Central memory CD4-positive, alpha-beta T cell (primary cell): ENCODE measurements around the gene DCC.

Experiments used
- DNase-seq: peaks from one replicate; pipeline ENCODE4 v3.0.0; 2022

DCC gene

DNA sequence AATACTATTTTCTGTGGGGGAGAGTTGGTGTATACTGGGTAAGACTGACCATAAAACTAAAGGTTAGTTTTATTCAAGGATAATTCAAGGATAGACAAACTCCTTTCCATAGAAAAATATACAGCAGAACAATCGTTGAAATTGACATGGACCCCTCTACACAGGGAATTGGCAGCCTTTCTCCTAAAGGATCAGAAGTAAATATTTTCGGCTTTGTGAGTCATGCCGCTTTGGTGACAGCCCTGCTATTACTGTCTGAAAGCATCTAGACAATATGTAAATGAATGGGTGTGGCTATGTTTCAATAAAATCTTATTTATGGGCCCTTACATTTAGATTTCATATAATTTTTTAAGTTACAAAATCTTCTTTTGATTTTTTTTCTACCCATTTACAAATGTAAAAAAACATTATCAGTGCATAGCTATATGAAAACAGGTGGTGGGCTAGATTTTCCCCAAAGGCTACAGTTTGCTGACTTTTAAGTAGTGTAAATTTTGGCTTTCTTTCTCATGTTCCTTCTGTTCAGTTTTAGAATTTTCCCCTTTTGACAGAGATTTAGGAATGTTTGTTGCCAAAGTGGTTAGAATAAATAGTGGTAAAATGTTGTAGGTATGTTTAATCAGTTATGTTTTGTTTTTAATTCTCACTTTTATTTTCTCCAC, 270.6 kb downstream of the DCC start:
- DNase-seq, result no peak

DNA sequence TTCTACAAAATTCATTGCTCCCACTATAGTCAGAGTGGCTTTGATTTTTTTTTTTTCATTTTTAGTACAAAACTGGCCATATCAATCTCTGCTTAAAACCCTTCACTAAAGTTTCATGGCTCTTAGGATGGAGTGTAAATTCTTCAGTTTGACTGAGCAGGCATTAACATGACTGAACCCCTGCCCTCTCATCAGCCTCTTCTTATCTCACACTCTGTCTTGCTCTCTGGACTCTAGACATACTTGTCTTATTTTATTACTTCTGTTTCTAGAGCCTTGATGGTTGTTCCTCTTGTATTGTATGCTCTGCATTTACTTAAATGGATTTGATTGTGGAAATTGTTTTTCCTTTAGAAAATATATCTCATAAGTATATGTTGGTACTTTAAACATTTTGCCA, 272.4 kb downstream of the DCC start:
- no peak for DNase-seq

DNA sequence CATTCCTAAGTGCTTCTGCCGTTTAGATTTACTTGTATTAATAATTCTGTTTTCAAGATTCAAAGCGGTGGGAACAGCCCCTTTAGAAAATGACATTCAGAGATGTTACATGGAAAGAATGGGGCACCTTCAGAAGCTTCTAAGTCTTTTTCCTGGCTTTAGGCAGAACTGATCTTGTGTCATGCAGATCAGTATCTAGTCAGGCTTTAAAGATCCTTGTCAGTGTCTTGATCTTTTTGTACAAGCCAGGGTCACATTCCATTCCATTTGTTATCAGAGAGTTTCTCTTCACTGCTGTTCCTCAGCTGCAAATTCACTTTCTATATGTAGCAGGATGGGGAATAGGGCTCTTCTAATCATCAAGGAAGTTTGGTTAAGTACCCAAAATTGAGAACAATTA, 275.3 kb downstream of the DCC start:
- no peak for DNase-seq

DNA sequence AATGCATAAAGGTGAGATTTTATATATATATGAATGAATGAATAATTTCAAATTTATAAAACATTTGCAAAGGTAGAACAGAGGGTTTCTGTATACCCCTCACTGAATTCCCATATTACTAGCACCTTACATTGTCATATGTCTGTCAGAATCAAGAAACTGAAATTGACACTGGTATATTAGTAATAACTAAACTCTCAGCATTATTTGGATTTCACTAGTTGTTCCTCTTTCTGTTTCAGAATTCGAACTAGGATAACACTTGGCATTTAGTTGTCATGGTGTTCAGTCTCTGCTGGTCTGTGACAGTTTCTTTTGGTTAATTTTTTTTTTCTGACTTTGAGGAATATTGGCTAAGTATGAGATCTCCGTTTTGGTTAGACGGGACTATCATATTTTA, 275.9 kb downstream of the DCC start:
- DNase-seq, result no peak

DNA sequence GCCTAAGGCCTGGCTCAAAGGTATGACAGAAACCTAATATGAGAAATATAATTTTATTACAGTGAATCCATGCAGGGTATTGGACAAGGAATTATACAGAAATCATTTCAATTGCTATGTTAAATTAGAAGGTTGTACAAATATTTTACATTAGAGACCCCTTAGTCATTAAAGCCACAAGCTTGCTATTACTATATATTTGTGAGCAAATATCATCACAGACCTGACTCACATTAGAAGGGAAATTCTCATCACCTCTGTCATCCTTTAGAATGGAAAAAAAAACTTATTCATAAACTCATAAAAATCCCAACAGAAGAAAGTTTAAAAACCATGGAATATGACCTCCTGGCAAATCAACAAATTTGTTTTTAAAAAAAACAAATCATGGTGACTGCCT, 277.9 kb downstream of the DCC start:
- DNase-seq, result no peak

DNA sequence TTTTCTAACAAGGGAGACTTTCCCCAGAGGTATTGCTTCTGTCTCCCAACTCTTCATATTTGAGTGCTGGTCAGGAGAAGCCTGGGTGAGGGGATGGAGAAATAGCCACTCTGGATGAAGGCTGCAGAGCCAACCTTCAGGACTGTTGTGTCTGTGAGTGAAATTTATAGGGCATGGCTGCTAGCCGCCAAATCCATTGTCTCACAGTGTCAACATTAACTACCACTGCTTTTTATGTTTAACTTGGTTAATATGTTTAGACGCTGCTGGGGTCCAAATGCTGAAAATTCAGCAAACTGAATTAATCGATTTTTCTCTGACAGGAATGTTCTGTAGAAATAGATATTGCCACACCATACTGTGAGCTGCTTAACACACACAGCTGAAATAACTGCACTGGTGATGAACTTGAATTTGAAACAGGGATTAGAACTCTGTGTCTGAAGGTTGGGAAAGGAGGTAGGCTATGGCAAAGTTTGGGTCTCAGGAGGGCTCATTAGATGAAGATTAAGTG, 281.0 kb downstream of the DCC start:
- no peak for DNase-seq

DNA sequence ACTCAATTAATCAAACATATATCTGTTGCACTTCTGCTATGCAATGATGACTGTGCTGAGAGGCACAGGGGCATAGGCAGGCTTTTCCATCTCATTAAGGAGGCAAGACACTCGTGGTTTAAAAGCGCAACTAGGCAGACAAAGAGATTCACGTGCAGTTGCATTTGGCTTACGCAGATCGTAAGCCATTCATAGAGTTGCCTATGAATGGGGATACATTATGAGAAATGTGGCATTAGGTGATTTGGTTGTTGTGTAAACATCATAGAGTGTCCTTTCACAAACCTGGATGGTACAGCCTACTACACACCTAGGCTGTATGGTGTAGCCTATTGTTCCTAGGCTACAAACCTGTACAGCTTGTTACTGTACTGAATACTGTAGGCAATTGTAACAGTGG, 284.7 kb downstream of the DCC start:
- DNase-seq, result no peak

DNA sequence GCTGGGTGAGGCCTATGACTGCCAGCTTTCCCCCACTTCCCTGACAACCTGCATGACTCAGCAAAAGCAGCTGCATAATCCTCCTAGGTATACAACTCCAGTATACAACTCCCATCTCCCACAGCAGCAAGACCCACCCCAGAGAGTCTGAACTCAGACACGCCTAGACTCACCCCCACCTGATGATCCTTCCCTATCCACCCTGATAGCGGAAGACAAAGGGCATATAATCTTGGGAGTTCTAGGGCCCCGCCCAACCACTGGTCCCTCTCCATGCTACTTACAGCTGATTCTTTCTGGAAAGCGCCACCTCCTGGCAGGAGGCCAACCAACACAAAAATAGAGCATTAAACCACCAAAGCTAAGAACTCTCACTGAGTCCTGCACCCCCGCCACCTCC, 296.5 kb downstream of the DCC start:
- DNase-seq, result no peak

DNA sequence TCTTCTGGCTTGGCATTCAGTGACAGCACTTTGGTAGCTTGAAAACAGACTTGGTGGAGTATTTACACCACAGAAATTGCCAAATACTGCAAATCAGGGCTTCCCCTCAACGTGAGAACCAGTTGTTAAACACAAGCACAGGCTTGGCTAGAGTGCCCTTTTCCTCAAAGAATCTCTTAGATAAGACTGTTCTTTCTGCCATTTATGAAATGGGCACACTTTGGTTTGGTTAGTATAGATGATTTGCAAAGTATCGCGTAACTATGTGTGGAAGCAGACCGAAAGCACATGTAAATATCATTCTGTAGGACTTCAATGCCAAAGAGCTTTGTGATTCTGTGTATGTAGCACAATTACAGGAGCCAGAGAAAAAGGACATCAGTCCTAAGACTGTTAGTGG, 308.2 kb downstream of the DCC start:
- no peak for DNase-seq

DNA sequence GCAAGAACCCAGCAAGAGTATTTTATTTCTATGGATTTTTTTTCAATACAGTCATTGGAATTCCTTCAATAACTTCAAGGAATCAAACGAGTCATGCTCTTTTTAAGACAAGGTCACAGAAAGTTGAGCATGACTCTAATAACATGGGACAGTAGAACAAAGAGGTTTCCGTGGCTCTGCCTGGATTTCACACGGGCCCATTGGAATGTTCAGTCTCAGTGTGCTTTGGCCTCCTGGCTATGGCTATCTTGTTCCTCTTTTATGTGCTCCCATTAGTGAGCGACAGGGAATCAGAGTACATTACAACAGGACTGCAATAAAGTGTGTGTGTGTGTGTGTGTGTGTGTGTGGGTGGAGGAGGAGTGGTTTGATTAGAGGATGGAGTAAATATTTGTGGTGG, 312.4 kb downstream of the DCC start:
- no peak for DNase-seq

DNA sequence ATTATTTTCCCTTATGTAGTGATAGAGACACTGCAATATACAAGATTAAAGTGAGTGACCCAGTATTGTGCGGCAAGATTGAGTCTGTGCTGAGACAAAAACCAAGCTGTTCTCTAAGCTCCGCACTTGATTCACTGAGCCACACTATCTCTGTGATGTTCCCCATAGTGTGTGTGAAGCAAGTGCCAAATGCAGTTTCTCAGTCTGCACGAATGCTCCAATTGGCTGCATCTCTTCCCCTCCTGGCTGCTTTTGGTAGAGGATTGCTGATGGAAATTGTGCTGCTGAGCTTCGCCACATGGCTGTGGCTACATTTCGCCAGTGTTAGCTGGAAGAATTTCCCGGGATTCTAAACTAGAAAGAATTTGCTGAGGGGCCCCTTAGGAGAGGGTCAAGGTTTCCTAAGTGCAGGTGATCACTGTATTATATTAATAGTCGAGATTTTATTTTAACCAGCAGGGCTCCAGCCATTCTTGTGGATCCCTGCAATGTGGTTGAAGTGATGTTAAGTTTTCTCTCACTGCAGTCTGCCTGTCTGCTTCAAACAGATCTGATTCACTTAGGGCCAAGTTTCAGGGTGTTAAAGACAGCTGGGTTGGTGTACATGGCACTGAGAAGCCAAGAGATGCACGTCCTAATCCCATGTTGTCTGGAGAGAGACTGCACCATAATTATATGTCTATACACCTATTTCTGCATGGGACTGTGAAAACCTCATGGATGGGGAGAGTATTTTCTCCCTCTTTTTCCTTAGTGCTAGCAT, 317.2 kb downstream of the DCC start:
- no peak for DNase-seq

DNA sequence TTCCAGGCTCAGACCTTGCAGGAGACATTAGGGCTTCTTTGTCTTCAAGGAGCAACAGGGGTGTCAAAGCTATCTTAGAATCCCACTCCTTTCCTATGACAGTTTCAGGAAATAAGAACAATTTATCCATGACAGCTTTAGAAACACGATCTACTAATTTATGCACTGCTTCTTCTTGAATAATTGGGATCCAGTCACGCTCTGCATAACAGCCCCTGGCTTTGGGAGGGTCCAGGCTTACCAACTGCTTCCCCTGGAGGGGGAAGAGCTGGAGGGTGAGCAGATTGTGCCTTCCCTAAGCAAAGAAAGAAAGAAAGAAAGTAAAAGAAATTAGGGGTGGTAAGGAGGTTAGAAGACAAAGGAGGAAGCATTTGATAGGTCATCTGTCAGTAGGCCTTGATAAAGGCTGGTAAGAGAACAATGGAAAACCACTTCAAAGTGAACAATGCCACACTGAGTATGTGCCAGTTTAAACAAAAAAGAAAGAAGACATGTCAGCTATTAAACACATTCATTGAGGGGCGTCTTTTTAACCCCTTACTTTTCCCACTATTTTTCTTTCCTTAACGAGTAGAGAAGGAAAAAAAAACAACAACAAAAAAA, 327.6 kb downstream of the DCC start:
- no peak for DNase-seq

DNA sequence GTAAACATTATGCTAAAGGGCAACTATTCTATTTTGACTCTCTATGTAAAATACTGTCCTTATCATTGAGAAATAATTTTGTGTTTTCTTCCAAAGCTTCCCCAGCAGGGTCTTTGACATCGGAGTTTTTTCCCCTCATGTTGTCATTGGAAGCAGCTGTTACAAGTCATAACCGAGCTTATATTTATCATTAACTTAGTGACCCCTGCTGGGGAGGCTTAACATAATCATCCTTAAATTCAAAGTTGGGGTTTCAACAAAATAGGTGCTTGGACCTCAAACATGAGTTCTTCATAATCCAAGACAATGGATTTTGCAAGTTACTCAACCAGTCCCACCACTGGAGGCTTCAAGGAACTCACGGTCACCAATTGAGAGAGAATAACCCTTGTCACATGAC, 330.9 kb downstream of the DCC start:
- DNase-seq, result no peak

DNA sequence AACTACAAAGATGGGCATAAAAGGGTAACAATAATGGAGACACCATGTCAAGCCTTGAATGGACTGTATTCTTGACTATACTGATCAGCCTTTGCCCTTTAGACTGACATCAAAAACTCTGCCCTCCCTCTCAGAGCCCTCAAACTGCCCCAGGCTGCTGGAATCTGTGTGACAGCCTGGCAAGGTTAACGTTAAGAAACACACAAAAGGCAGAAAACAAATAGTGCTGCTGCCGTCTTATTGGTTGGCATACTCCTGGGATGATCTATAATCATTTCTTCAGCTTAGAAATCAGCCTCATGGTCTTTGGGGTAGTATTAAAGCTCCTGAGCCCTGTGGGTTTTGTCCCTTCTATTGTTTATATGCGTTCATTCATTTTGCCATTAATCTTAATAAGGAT, 338.0 kb downstream of the DCC start:
- DNase-seq, result no peak

DNA sequence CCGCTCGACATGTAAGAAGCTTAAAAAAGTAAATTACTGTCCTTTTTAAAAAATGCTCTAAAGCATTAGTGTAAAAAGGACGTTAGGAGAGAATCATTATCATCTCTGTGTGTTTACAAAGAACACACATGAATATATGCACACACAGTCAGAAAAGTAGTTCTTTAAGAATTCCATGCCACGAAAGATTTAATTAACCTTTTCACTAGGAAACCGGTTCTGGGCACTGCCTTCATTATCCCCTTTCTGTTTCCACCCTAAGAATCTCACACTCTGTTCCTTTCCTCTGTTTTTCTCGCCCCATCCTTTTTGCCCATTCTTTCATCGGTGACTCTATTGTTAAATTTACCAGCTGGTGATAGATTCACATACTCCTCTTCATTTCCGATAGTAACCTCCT, 338.6 kb downstream of the DCC start:
- DNase-seq, result no peak

DNA sequence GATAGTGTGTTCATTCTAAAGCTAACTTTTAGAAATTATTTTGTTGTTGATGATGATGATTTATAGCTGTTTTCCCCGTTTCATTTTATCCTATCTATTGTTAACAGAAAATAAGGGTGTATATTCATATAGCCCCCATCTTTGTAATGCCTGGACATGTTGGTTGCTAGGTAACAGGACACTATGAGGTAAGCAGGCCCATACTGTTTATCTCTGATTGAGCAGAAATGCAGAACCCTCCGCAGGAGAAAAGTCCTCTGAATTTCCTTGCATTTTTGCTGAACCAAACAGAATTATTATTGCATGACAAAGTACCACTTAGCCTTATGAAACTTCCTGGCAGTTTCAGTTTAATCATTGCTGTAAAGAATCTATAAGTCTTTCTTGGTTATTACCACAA, 339.4 kb downstream of the DCC start:
- DNase-seq, result no peak

DNA sequence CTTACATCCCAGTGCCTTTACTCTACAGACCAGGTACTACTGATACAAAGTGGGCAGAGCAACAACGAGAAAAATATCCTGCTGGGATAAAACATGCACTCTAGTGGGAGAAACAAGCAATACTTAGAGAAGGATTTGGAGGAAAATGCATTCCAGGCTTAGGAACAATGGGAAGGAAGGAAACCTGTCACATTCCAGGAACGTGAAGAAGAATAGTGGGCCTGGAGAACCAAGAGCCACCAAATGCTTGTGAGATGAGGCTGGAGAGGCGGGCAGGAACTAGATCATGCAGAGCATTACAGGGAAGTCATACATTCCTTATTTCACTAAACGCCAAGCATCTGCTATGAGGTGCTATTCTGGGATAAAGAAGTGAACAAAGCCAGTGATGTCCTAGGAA, 342.3 kb downstream of the DCC start:
- no peak for DNase-seq

DNA sequence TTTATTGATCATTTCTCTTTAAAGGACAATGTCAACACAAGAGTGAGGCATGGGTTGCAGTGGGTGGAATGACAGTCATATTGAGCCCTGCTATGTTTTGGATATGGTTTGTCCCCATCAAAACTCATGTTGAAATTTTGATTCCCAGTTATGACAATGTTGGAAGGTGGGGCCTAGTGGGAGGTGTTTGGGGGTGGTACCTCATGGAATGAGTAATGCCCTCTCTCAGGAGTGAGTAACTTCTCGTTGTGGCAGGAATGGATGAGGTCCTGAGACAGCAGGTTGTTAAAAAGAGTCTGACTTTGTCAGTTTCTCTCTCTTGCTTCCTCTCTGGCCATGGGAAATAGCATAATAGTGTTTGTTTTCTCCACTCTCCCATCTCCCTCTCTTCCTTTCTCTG, 345.3 kb downstream of the DCC start:
- DNase-seq, result no peak

DNA sequence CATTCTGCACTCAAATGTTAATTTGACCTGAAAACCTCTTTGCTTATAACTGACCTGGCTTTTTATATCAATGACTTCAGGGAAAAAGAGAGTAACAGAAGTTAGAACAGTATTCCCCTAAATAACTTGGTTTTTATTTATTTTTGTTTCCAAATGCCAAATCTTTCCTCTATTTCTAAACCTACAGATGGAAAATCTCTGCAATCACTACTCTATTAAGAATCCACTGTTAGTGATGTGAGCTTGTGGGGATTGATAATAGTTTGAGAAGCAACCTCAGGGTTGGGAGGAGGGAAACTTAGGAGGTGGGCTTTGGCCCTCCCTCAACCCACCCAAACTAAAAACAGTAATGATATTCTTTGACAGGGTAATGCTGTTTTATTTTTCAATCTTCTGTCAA, 351.8 kb downstream of the DCC start:
- no peak for DNase-seq

DNA sequence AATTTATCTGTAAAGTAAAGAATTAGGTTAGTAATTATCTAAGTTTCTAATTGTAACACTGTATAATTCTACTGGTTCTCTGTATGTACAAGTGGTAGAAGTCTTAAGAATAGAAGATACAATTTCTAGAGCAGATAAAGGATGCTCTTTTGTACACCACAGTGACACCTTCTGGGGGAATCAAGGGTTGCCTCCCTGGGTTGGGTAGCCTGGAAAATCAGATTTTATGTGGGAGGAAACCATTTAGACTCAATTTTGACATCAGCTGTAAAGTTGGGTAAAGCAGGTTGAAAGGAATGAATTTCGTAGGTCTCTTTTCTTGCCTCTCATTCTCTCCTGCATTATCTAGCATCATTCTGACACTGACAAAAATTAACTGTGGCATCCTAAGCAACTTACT, 354.8 kb downstream of the DCC start:
- DNase-seq, result no peak

DNA sequence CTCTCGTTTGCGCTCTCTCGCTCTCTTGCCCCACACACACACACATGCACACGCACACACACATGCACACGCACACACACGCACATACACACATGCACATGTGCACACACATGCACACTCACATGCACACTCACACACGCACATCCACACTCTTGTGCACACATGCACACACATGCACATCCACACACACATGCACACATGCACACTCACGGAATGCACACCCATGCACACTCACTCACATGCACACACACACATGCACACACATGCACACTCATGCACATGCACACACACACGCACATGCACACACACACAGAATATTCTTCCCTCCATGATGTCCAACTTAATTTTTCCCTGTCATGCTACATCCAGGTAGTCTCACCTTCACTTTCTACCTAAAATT, 360.1 kb downstream of the DCC start:
- DNase-seq, result no peak

DNA sequence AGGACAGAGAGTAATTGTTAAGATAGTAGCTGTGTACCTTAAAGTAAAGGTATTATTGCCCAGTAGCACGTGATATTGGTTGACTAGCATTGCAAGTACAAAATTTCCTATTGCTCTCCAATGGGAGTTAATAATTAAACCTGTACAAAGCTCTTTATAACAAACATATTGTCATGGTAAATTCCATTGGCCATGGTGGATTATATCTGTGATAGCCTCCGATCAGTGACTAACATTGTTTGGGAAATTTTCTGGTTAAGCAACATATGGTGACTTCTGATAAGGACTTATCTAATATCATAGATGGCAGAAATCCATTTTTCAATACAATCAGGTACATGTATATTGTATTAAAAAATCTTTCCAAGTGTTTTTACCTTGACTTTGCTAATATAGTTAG, 360.8 kb downstream of the DCC start:
- no peak for DNase-seq

DNA sequence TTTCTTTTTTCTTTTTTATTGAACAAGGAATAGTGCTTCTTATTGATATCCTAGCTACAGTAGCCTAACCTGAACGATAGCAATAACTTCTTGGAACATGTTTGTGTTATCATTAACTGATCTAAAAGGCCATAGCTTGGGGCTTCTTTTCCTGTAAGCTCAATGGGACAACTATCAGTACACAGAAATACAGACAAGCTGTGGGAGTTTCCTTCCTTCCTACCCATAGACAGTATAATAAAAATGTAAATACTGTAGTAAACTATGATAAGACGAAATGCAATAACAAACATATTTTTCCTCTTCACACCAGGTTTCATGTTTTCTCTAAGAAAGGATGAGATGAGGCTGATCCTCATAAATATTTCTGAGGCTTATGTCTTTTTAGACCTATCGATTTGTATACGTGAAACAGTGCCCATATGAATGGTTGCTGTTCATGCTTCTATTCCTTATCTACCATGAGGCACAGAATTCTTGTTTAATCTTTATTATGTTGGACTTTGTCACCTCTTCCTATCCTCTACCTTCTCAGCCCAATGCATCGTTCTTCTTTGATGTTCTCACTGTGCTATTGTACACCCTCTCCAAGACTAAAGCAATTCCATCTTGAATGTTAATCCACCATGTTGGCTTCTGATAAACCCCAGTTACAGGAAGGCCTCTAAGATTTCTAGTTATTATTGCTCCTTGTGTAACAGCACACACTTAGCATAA, 361.4 kb downstream of the DCC start:
- DNase-seq, result no peak

DNA sequence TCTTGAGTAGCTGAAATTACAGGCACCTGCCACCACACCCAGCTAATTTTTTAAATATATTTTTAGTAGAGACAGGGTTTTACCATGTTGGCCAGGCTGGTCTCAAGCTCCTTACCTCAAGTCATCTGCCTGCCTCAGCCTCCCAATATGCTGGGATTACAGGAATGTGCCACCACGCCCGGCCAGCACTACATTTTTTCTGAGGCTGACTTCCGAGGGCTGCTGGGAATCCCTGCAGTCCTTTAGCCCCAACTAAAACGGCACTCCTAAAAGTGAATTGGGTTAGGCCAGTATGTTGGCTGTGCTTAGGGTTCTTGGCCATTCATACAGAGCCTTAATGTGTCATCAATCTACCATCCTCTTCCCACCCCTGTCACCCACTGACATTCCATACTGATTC, 375.4 kb downstream of the DCC start:
- DNase-seq, result no peak
